HepG2 (cell line): ENCODE data around the gene CTF1. TPM values are rescaled to one million over a fixed set of nuclear protein-coding genes. Genes with fewer than 3 reads are reported as not detected.
A peak's percentile ranks its signal among the peaks of the same experiment; 100 is the strongest.

Source experiments
- ASH2L ChIP-seq: fragments of 300-600, 200-600 bp; sonication (generic); IDR thresholded peaks from 2 replicates; pipeline ENCODE4 v1.7.0; 2017; ENCODE audit warnings: low read depth, mild to moderate bottlenecking, moderate library complexity, mixed read lengths, low read length; ENCODE audit not compliant: insufficient read length
- ATRX ChIP-seq: sonication (generic); formaldehyde crosslinking; IDR thresholded peaks from 2 replicates; pipeline ENCODE4 v1.4.0; 2020; ENCODE audit warnings: missing genetic modification reagents, borderline replicate concordance
- BRCA1 ChIP-seq: sonication (generic); formaldehyde crosslinking; IDR thresholded peaks from 2 replicates; pipeline ENCODE4 v1.4.0; 2020; ENCODE audit warnings: missing genetic modification reagents
- FOXO1 ChIP-seq: sonication (generic); formaldehyde crosslinking; IDR thresholded peaks from 2 replicates; pipeline ENCODE4 v1.4.0; 2020; ENCODE audit warnings: missing genetic modification reagents
- GATAD2A ChIP-seq: IDR thresholded peaks from 2 replicates; pipeline ENCODE4 v1.6.1; 2016
- MED13 ChIP-seq: sonication (generic); formaldehyde crosslinking; IDR thresholded peaks from 2 replicates; pipeline ENCODE4 v1.5.0; 2020; ENCODE audit warnings: missing genetic modification reagents
- SNAI1 ChIP-seq: sonication (generic); formaldehyde crosslinking; IDR thresholded peaks from 2 replicates; pipeline ENCODE4 v1.5.0; 2020; ENCODE audit warnings: mild to moderate bottlenecking, missing genetic modification reagents, borderline replicate concordance
- TAF15 ChIP-seq: fragments of 200-400 bp; formaldehyde crosslinking; IDR thresholded peaks from one replicate; pipeline ENCODE4 v1.6.1; 2018; ENCODE audit warnings: mild to moderate bottlenecking, low read depth, low read length; ENCODE audit not compliant: poor library complexity, severe bottlenecking
- TCF7 ChIP-seq: sonication (generic); IDR thresholded peaks from 2 replicates; pipeline ENCODE4 v1.6.1; 2016; ENCODE audit warnings: antibody characterized with exemption, low read depth
- TP53 ChIP-seq: sonication (generic); formaldehyde crosslinking; conservative IDR thresholded peaks from 2 replicates; pipeline ENCODE4 v1.4.0; 2020; ENCODE audit warnings: missing genetic modification reagents
- ZBTB21 ChIP-seq: sonication (generic); formaldehyde crosslinking; IDR thresholded peaks from 2 replicates; pipeline ENCODE4 v1.4.0; 2020; ENCODE audit warnings: missing genetic modification reagents
- ZNF12 ChIP-seq: sonication (generic); formaldehyde crosslinking; IDR thresholded peaks from 2 replicates; pipeline ENCODE4 v1.5.0; 2020; ENCODE audit warnings: missing genetic modification reagents
- ZNF296 ChIP-seq: sonication (generic); formaldehyde crosslinking; conservative IDR thresholded peaks from 2 replicates; pipeline ENCODE4 v1.5.0; 2020; ENCODE audit warnings: mild to moderate bottlenecking, missing genetic modification reagents
- ZNF382 ChIP-seq: sonication (generic); formaldehyde crosslinking; IDR thresholded peaks from 2 replicates; pipeline ENCODE4 v1.5.0; 2020; ENCODE audit warnings: missing genetic modification reagents, mild to moderate bottlenecking, borderline replicate concordance
- ZNF607 ChIP-seq: sonication (generic); formaldehyde crosslinking; IDR thresholded peaks from 2 replicates; pipeline ENCODE4 v1.5.1; 2020; ENCODE audit warnings: missing genetic modification reagents, mild to moderate bottlenecking, borderline replicate concordance
- ZNF709 ChIP-seq: sonication (generic); formaldehyde crosslinking; IDR thresholded peaks from 2 replicates; pipeline ENCODE4 v1.5.0; 2020; ENCODE audit warnings: mild to moderate bottlenecking, missing genetic modification reagents
- ZNF83 ChIP-seq: sonication (generic); formaldehyde crosslinking; IDR thresholded peaks from 2 replicates; pipeline ENCODE4 v1.4.0; 2020; ENCODE audit warnings: missing genetic modification reagents, mild to moderate bottlenecking, borderline replicate concordance
- ZNF879 ChIP-seq: sonication (generic); formaldehyde crosslinking; IDR thresholded peaks from 2 replicates; pipeline ENCODE4 v1.8.1; 2023; ENCODE audit warnings: missing genetic modification reagents
- polyA plus RNA-seq, 8 experiments: library from polyadenylated mRNA; depleted of rRNA in 3 of 8; stranded (reverse) in 7 of 8; unstranded in 1 of 8; fragments of >200 nt; fragmentation: Illumina TruSeq in 4 of 8; extraction: Trizol in 4 of 8; gene quantifications; 2 replicates each; pipeline versions ENCODE4 v1.2.1 to v1.2.3, GENCODE V29; 2011 to 2016; ENCODE audit warnings: low read depth in 4 of 8, missing spikeins in 1 of 8, mixed read lengths in 1 of 8; ENCODE audit not compliant: insufficient read depth in 1 of 8
- total RNA-seq, 5 experiments: library from RNA; depleted of rRNA; stranded (reverse); fragments of >200 nt; fragmentation: Illumina TruSeq; extraction: Trizol; gene quantifications; 2 replicates each; pipeline ENCODE4 v1.2.3, GENCODE V29; 2016; ENCODE audit warnings: low read depth in 1 of 5
- TF ChIP-seq, protein P1 (sequence below): sonication (generic); formaldehyde crosslinking; IDR thresholded peaks from 2 replicates; pipeline ENCODE4 v1.4.0; 2020; ENCODE audit warnings: missing genetic modification reagents
- TF ChIP-seq, protein P2 (sequence below): sonication (generic); formaldehyde crosslinking; IDR thresholded peaks from 2 replicates; pipeline ENCODE4 v1.4.0; 2020; ENCODE audit warnings: missing genetic modification reagents
- TF ChIP-seq, protein P3 (sequence below): sonication (generic); formaldehyde crosslinking; IDR thresholded peaks from 2 replicates; pipeline ENCODE4 v1.5.0; 2020; ENCODE audit warnings: missing genetic modification reagents

CTF1 gene
- total and polyA plus RNA-seq, 2 of the 13 experiments (the other 11 are each of a cell fraction or from before 2014, with no cell fraction given), result 0.13 to 1.8 TPM

DNA sequence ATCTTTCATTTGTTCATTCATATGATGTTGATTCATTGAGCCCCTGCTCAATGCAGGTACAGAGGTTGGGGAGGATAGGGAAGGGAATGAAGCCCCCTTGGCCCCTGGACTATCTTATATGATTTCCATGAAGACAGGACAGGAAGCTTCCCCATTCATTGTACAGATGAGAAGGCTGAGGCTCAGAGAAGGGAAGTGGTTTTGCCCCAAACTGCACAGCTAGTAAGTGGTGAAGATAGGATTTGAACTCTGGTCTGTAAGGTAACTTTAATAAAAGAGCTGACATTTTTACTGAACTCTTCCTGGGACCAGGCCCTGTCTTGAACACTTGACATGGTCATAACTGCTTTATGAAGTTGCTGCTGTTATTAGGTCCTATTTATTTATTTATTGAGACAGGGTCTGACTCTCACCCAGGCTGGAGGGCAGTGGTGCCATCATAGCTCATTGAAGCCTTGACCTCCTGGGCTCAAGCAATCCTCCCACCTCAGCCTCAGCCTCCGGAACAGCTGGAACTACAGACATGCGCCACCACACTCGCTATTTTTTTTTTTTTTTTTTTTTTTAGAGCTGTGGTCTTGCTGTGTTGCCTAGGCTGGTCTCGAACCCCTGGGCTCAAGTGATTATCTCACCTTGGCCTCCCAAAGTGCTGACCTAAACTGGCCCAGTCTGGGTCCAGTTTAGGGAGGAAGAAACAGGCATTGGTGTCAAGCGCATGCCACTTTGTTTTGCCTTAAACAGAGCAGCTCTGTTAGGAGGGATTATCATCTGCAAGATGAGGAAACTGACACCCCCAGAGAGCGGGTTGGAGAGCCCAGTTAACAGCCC is 5.0 kb downstream of the CTF1 start (continued):
- TF ChIP-seq, protein P1, sequence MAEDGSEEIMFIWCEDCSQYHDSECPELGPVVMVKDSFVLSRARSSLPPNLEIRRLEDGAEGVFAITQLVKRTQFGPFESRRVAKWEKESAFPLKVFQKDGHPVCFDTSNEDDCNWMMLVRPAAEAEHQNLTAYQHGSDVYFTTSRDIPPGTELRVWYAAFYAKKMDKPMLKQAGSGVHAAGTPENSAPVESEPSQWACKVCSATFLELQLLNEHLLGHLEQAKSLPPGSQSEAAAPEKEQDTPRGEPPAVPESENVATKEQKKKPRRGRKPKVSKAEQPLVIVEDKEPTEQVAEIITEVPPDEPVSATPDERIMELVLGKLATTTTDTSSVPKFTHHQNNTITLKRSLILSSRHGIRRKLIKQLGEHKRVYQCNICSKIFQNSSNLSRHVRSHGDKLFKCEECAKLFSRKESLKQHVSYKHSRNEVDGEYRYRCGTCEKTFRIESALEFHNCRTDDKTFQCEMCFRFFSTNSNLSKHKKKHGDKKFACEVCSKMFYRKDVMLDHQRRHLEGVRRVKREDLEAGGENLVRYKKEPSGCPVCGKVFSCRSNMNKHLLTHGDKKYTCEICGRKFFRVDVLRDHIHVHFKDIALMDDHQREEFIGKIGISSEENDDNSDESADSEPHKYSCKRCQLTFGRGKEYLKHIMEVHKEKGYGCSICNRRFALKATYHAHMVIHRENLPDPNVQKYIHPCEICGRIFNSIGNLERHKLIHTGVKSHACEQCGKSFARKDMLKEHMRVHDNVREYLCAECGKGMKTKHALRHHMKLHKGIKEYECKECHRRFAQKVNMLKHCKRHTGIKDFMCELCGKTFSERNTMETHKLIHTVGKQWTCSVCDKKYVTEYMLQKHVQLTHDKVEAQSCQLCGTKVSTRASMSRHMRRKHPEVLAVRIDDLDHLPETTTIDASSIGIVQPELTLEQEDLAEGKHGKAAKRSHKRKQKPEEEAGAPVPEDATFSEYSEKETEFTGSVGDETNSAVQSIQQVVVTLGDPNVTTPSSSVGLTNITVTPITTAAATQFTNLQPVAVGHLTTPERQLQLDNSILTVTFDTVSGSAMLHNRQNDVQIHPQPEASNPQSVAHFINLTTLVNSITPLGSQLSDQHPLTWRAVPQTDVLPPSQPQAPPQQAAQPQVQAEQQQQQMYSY (CRISPR knock-in tag), result no peak
- TF ChIP-seq TAF15 (no peak), ZNF709 (CRISPR knock-in tag) (no peak), BRCA1 (CRISPR knock-in tag) (no peak), TCF7 (no peak), ZNF607 (CRISPR knock-in tag) (no peak), ZNF382 (CRISPR knock-in tag) (no peak), ZBTB21 (no peak), ZNF879 (no peak), ZNF296 (peak; percentile 47; the same call in 1 of the 2 replicates), FOXO1 (CRISPR knock-in tag) (no peak), TP53 (CRISPR knock-in tag) (no peak), SNAI1 (CRISPR knock-in tag) (no peak), MED13 (no peak), ZNF12 (CRISPR knock-in tag) (no peak), ZNF83 (CRISPR knock-in tag) (no peak), GATAD2A (CRISPR knock-in tag) (no peak), ATRX (CRISPR knock-in tag) (no peak), ASH2L (no peak)
- TF ChIP-seq, protein P2, sequence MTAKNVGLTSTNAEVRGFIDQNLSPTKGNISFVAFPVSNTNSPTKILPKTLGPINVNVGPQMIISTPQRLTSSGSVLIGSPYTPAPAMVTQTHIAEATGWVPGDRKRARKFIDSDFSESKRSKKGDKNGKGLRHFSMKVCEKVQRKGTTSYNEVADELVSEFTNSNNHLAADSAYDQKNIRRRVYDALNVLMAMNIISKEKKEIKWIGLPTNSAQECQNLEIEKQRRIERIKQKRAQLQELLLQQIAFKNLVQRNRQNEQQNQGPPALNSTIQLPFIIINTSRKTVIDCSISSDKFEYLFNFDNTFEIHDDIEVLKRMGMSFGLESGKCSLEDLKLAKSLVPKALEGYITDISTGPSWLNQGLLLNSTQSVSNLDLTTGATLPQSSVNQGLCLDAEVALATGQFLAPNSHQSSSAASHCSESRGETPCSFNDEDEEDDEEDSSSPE (CRISPR knock-in tag), result no peak
- TF ChIP-seq, protein P3, sequence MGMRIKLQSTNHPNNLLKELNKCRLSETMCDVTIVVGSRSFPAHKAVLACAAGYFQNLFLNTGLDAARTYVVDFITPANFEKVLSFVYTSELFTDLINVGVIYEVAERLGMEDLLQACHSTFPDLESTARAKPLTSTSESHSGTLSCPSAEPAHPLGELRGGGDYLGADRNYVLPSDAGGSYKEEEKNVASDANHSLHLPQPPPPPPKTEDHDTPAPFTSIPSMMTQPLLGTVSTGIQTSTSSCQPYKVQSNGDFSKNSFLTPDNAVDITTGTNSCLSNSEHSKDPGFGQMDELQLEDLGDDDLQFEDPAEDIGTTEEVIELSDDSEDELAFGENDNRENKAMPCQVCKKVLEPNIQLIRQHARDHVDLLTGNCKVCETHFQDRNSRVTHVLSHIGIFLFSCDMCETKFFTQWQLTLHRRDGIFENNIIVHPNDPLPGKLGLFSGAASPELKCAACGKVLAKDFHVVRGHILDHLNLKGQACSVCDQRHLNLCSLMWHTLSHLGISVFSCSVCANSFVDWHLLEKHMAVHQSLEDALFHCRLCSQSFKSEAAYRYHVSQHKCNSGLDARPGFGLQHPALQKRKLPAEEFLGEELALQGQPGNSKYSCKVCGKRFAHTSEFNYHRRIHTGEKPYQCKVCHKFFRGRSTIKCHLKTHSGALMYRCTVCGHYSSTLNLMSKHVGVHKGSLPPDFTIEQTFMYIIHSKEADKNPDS, result no peak
